Activated naive CD4-positive, alpha-beta T cell treated with anti-CD3 and anti-CD28 coated beads for 36 hours (primary cell): ENCODE data around the gene TERC. TPM values are rescaled to one million over a fixed set of nuclear protein-coding genes. Genes with fewer than 3 reads are reported as not detected.

Source experiments
- CTCF ChIA-PET: fragments of 350-600 bp; sonication (Branson Sonifier 250); formaldehyde crosslinking; loops from one replicate; lab custom pipeline; 2021; ENCODE audit warnings: antibody characterized with exemption; lab: Charles Lee
- DNase-seq: peaks from one replicate; pipeline ENCODE4 v3.0.0-alpha.2; 2020
- H3K27ac Mint-ChIP-seq: one replicate; pipeline ENCODE4 v1.8.0; 2021; ENCODE audit warnings: mild to moderate bottlenecking, mixed read lengths
- H3K27me3 Mint-ChIP-seq: one replicate; pipeline ENCODE4 v1.8.0; 2021; ENCODE audit warnings: low read depth, mixed read lengths
- H3K36me3 Mint-ChIP-seq: one replicate; pipeline ENCODE4 v1.8.0; 2021; ENCODE audit warnings: low read depth, mixed read lengths
- H3K4me1 Mint-ChIP-seq: one replicate; pipeline ENCODE4 v1.8.0; 2021; ENCODE audit warnings: low read depth, mixed read lengths
- H3K4me3 Mint-ChIP-seq: one replicate; pipeline ENCODE4 v1.8.0; 2021; ENCODE audit warnings: mild to moderate bottlenecking, moderate library complexity, mixed read lengths
- H3K9me3 Mint-ChIP-seq: one replicate; pipeline ENCODE4 v1.8.0; 2021; ENCODE audit warnings: mixed read lengths
- intact Hi-C: fragments of 100-400 bp; cut with micrococcal nuclease; formaldehyde crosslinking; loops from one replicate; pipeline ENCODE4 v1.15.1; 2023
- total RNA-seq, 2 experiments: library from RNA; stranded (reverse); gene quantifications; one replicate each; pipeline ENCODE4 v1.2.3, GENCODE V29; 2021

Gene TERC
- total RNA-seq, 2 experiments from 2014 or later = 16.0 to 20.4 TPM

DNA sequence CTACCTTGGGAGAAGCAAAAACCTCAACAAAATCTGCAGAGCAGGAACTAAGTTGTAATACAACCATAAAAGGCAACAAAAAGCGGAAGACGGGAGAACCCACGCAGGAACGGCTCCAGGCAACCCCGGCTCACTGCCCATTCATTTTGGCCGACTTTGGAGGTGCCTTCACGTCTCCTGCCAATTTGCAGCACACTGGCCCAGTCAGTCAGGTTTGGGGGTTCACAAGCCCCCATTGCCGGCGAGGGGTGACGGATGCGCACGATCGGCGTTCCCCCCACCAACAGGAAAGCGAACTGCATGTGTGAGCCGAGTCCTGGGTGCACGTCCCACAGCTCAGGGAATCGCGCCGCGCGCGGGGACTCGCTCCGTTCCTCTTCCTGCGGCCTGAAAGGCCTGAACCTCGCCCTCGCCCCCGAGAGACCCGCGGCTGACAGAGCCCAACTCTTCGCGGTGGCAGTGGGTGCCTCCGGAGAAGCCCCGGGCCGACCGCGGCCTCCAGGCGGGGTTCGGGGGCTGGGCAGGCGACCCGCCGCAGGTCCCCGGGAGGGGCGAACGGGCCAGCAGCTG is 463 bp downstream of the TERC start:
- no peaks in the 10 kb centered on the region for H3K27me3 Mint-ChIP-seq
- intact Hi-C loops = loop anchor here (1.0 to 10.0 kb wide), 5 partner anchors 334 to 1500 kb away; partner anchors contain the start of gene SKIL
- CTCF ChIA-PET = interaction anchor here (0.6 to 2.2 kb wide), 5 partner anchors 130 to 317 kb away, joined by 3 to 8 read pairs (median 3); no protein-coding TSS in a partner anchor
- H3K4me1 Mint-ChIP-seq = peaks cover 22% of the 10 kb centered on the region
- no peaks in the 10 kb centered on the region for H3K9me3 Mint-ChIP-seq
- peak overlapping the region; percentile 99 for H3K27ac Mint-ChIP-seq
- peak; percentile 68 for DNase-seq
- H3K4me3 Mint-ChIP-seq = peak overlapping the region; percentile 97
- H3K36me3 Mint-ChIP-seq = peaks cover 5% of the 10 kb centered on the region

GRCh38 chr3:169760479-169760878 is 4.4 kb downstream of the TERC start:
- no peak for DNase-seq
- Mint-ChIP-seq H3K36me3 (peaks cover 5% of the 10 kb centered on the region), H3K27ac (no peak overlapping the region), H3K4me3 (no peak overlapping the region), H3K4me1 (peaks cover 30% of the 10 kb centered on the region), H3K27me3 (no peaks in the 10 kb centered on the region), H3K9me3 (no peaks in the 10 kb centered on the region)
- intact Hi-C loops = loop anchor here (5.0 to 10.0 kb wide), 3 partner anchors 497 to 1504 kb away; no protein-coding TSS in a partner anchor
- CTCF ChIA-PET = no interaction called here

DNA sequence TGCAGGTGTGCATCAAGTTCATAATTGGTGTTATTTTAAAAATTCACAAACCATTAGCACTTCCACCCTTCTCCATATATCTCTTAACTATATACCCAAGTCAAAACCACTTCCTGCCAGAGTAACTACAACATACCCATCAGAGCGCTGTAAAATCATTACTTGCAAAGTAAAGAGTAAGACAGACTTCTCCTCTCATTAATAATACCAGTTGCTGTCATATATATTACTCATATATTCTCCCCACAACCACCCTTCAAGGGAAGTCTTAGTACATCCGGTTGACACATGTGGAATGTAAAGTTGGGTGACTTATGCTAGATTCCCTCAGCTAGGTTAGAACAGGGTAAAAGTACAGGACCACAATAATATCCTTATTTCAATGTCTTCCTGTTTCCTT is 5.6 kb downstream of the TERC start:
- Mint-ChIP-seq H3K4me1 (peaks cover 25% of the 10 kb centered on the region), H3K9me3 (no peaks in the 10 kb centered on the region), H3K27ac (peak overlapping the region; percentile 62), H3K27me3 (no peaks in the 10 kb centered on the region), H3K4me3 (no peak overlapping the region), H3K36me3 (peaks cover 4% of the 10 kb centered on the region)
- DNase-seq = peak; percentile 24
- CTCF ChIA-PET = interaction anchor here (0.6 to 2.2 kb wide), 3 partner anchors 15 to 1490 kb away, joined by 3 to 8 read pairs (median 4); no protein-coding TSS in a partner anchor
- intact Hi-C loops = loop anchor here (1.0 to 5.0 kb wide), 6 partner anchors 97 to 814 kb away; partner anchors contain the start of gene MECOM

DNA sequence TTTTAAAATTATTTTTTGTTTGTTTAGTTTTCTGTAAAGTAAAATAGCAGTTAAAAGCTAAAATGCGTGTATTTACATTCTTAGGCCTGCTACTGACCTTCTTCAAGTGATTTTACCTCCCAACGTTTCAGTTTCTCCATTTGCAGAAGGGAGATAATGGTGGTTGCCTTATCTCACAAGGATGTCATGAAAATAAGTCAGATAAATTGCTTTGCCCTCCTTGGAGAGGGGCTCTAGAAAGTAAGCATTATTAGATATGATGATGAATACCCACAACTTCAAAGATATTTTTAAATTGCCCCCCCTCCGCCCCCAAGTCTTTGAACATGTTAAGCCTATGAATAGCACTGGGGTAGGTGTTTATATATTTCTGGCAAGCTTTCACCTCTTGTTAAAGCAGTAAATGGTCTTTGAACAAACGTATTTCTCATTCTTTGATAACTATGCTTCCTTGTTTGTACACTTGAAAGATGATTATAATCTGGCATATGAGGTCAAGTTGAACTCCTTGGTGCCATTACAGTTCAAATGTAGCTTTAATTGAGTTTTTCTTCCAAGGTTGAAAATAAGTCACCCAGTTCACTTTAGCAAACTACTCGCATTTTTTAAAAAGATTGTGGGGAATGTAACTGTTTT is 6.4 kb downstream of the TERC start:
- H3K27ac Mint-ChIP-seq = no peak overlapping the region
- peaks cover 22% of the 10 kb centered on the region for H3K4me1 Mint-ChIP-seq
- intact Hi-C loops = loop anchor here (2.0 to 5.0 kb wide), 3 partner anchors 96 to 814 kb away; partner anchors contain the start of gene MECOM
- CTCF ChIA-PET = interaction anchor here (0.8 to 2.2 kb wide), 2 partner anchors 14 to 196 kb away, joined by 3 to 8 read pairs; no protein-coding TSS in a partner anchor
- H3K4me3 Mint-ChIP-seq = no peak overlapping the region
- no peaks in the 10 kb centered on the region for H3K9me3 Mint-ChIP-seq
- peaks cover 2% of the 10 kb centered on the region for H3K36me3 Mint-ChIP-seq
- H3K27me3 Mint-ChIP-seq = no peaks in the 10 kb centered on the region
- no peak for DNase-seq

GRCh38 chr3:169755488-169755887 is 9.4 kb downstream of the TERC start:
- Mint-ChIP-seq H3K36me3 (no peaks in the 10 kb centered on the region), H3K9me3 (no peaks in the 10 kb centered on the region), H3K27me3 (peaks cover 2% of the 10 kb centered on the region), H3K27ac (no peak overlapping the region), H3K4me1 (peaks cover 17% of the 10 kb centered on the region), H3K4me3 (no peak overlapping the region)
- intact Hi-C loops = loop anchor here (5.0 kb wide), 1 partner anchor 93 kb away; the partner anchor contains the start of gene MECOM
- no peak for DNase-seq
- CTCF ChIA-PET = no interaction called here

- DNase-seq = no peak
- peaks cover 13% of the 10 kb centered on the region for H3K4me1 Mint-ChIP-seq
- H3K27me3 Mint-ChIP-seq = peaks cover 2% of the 10 kb centered on the region
- intact Hi-C loops = loop anchor here (5.0 kb wide), 1 partner anchor 92 kb away; the partner anchor contains the start of gene MECOM
- no peaks in the 10 kb centered on the region for H3K9me3 Mint-ChIP-seq
- no peak overlapping the region for H3K4me3 Mint-ChIP-seq
- no peaks in the 10 kb centered on the region for H3K36me3 Mint-ChIP-seq
- H3K27ac Mint-ChIP-seq = no peak overlapping the region
- CTCF ChIA-PET = interaction anchor here (1.2 to 1.6 kb wide), 2 partner anchors 10 to 15 kb away, joined by 4 to 5 read pairs; partner anchors contain the start of gene ACTRT3
Measured at GRCh38 chr3:169754711-169755110, 10.1 kb downstream of the TERC start.

DNA sequence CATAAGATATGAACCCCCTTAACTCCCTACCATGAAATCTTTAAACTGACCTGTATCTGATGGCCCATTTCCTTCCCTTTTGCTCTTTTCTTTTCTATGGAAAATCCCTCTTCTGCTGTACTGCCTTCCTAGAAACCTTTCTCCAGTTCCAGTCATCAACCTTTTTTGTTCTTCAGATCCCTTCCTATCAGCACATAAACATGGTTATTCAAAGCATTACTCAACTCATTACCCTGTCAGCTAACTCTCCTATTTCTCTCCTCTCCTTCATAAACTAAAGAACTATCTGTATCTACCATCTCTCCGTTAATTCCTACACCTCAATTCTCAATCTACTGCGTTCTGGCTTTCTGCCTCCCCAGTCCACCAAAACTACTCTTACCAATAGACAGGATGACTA is 13.0 kb downstream of the TERC start:
- Mint-ChIP-seq H3K4me3 (no peak overlapping the region), H3K4me1 (peaks cover 10% of the 10 kb centered on the region), H3K27me3 (peaks cover 14% of the 10 kb centered on the region), H3K36me3 (no peaks in the 10 kb centered on the region), H3K9me3 (no peaks in the 10 kb centered on the region), H3K27ac (no peak overlapping the region)
- intact Hi-C loops = no loop called here
- no peak for DNase-seq
- CTCF ChIA-PET = no interaction called here

DNA sequence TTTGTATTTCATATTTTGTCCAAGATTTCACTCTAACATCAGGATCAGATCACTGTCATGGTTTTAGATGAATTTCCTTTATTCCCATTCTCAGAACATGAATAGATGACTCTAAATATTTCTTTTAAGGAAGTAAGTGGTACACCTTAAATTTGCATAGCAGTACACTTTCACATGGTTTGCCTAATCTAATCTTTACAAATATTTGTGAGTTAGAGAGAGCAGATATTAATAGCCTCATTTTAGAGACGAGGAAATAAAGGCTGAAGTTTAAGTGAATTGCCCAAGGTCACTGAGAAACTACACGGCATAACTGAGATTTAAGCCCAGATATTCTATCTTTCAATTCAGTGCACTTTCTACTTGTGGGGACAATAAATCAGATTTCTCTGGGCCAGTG is 14.2 kb downstream of the TERC start:
- Mint-ChIP-seq H3K9me3 (no peaks in the 10 kb centered on the region), H3K36me3 (no peaks in the 10 kb centered on the region), H3K4me3 (no peak overlapping the region), H3K4me1 (peaks cover 10% of the 10 kb centered on the region), H3K27ac (no peak overlapping the region), H3K27me3 (peaks cover 19% of the 10 kb centered on the region)
- intact Hi-C loops = no loop called here
- DNase-seq = no peak
- CTCF ChIA-PET = no interaction called here

DNA sequence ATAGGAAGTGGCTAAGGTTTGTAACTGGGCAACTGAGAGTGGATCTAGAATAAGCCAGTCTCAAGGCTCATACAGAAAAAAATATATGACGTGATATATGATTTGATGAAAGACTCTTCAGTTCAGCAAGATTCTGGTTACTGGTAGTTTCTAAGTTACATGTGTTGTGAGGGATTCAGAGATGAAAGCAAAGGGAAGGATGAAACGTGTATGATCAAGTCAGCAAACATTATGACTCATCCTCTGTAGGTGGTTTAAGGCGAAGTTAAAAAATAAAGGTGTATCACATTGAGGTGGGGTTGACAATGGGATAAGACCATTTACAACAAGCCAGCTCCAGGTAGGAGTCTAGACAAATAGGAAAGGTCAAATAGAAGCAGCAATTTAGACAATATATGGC is 16.2 kb downstream of the TERC start:
- Mint-ChIP-seq H3K27me3 (peaks cover 19% of the 10 kb centered on the region), H3K4me1 (peaks cover 14% of the 10 kb centered on the region), H3K36me3 (no peaks in the 10 kb centered on the region), H3K4me3 (no peak overlapping the region), H3K27ac (no peak overlapping the region), H3K9me3 (no peaks in the 10 kb centered on the region)
- CTCF ChIA-PET = interaction anchor here (0.9 to 1.1 kb wide), 2 partner anchors 61 to 600 kb away, joined by 3 to 5 read pairs; no protein-coding TSS in a partner anchor
- intact Hi-C loops = loop anchor here (1.0 to 5.0 kb wide), 2 partner anchors 24 to 186 kb away; no protein-coding TSS in a partner anchor
- no peak for DNase-seq

- Mint-ChIP-seq H3K4me1 (peaks cover 14% of the 10 kb centered on the region), H3K27me3 (peaks cover 16% of the 10 kb centered on the region), H3K9me3 (no peaks in the 10 kb centered on the region), H3K36me3 (no peaks in the 10 kb centered on the region), H3K4me3 (no peak overlapping the region), H3K27ac (no peak overlapping the region)
- CTCF ChIA-PET = no interaction called here
- no peak for DNase-seq
- intact Hi-C loops = loop anchor here (5.0 kb wide), 1 partner anchor 185 kb away; no protein-coding TSS in a partner anchor
Measured at GRCh38 chr3:169746924-169747323, 17.9 kb downstream of the TERC start.

DNA sequence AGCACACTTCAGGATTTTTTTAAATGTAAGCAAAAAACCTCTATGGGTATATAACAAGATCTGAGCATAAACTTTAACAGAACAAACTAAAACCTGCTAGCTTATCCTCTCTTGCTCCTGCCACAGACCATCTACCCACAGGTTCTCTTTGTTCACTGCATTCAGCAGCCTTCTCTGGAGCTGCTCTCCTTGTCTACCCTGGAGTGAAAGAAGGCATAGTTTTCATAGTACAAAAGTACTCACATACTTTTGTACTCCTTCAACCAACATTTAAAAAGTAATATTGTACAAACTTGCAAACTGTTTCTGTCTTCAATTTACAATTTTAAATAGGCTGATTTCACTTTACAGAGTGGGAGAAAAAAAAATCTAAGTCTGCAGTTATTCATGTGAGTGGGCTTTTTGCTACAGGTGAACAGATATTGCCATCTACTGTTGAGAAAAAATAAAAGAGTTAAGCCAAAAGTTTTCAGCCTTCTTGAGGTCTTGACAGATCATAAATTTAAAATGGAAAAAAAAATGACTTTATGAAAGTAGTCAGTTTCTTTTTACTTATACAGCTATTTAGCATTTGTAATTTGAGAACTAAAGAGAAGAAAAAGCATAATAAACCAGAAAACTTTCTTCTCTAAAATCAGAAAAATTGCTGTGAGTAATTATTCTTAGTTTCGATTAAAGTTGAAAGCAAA is 20.4 kb downstream of the TERC start:
- H3K4me1 Mint-ChIP-seq = peaks cover 14% of the 10 kb centered on the region
- no peaks in the 10 kb centered on the region for H3K9me3 Mint-ChIP-seq
- no peak overlapping the region for H3K27ac Mint-ChIP-seq
- peaks cover 16% of the 10 kb centered on the region for H3K27me3 Mint-ChIP-seq
- no peaks in the 10 kb centered on the region for H3K36me3 Mint-ChIP-seq
- CTCF ChIA-PET = interaction anchor here (0.6 to 2.0 kb wide), 16 partner anchors 10 to 1045 kb away, joined by 3 to 8 read pairs (median 4); no protein-coding TSS in a partner anchor
- DNase-seq = no peak
- intact Hi-C loops = loop anchor here (1.0 to 5.0 kb wide), 5 partner anchors 77 to 1697 kb away; no protein-coding TSS in a partner anchor
- H3K4me3 Mint-ChIP-seq = no peak overlapping the region

GRCh38 chr3:169739067-169739466 is 25.8 kb downstream of the TERC start:
- peaks cover 5% of the 10 kb centered on the region for H3K27me3 Mint-ChIP-seq
- H3K4me3 Mint-ChIP-seq = no peak overlapping the region
- no peaks in the 10 kb centered on the region for H3K4me1 Mint-ChIP-seq
- no peak for DNase-seq
- peaks cover 12% of the 10 kb centered on the region for H3K9me3 Mint-ChIP-seq
- H3K36me3 Mint-ChIP-seq = peaks cover 1% of the 10 kb centered on the region
- intact Hi-C loops = no loop called here
- H3K27ac Mint-ChIP-seq = no peak overlapping the region
- CTCF ChIA-PET = no interaction called here
